BLaER1 treated with 17β-estradiol and CSF1 and Interleukin-3, amounts not matched to agents 10 nM and 100 nM (cell line): ENCODE measurements around the gene TTC17.

Source experiments
- H3K27ac ChIP-seq, 11 experiments: shearing (Covaris generic); formaldehyde crosslinking; 2 replicates each; pipeline ENCODE4 v1.8.1; 2022
- H3K27me3 ChIP-seq, 11 experiments: shearing (Covaris generic); formaldehyde crosslinking; 2 replicates each; pipeline ENCODE4 v1.8.1; 2022
- H3K36me3 ChIP-seq, 11 experiments: shearing (Covaris generic); formaldehyde crosslinking; 2 replicates each; pipeline ENCODE4 v1.8.1; 2022
- H3K4me1 ChIP-seq, 10 experiments: shearing (Covaris generic); formaldehyde crosslinking; 2 replicates each; pipeline ENCODE4 v1.8.1; 2022
- H3K4me2 ChIP-seq, 11 experiments: shearing (Covaris generic); formaldehyde crosslinking; 2 replicates each; pipeline ENCODE4 v1.8.1; 2022
- H3K4me3 ChIP-seq, 10 experiments: shearing (Covaris generic); formaldehyde crosslinking; 2 replicates each; pipeline ENCODE4 v1.8.1; 2022
- H3K9ac ChIP-seq, 11 experiments: shearing (Covaris generic); formaldehyde crosslinking; 2 replicates each; pipeline ENCODE4 v1.8.1; 2022
- H3K9me3 ChIP-seq, 11 experiments: shearing (Covaris generic); formaldehyde crosslinking; replicated peaks in 1 of 11; 2 replicates each; pipeline ENCODE4 v1.8.1; 2022
- H4K20me1 ChIP-seq, 11 experiments: shearing (Covaris generic); formaldehyde crosslinking; 2 replicates each; pipeline ENCODE4 v1.8.1; 2022
- Cebpa-rat ChIP-seq, 11 experiments: shearing (Covaris generic); IDR thresholded peaks; 2 replicates each; pipeline ENCODE4 v1.8.1; 2022

Gene TTC17

DNA sequence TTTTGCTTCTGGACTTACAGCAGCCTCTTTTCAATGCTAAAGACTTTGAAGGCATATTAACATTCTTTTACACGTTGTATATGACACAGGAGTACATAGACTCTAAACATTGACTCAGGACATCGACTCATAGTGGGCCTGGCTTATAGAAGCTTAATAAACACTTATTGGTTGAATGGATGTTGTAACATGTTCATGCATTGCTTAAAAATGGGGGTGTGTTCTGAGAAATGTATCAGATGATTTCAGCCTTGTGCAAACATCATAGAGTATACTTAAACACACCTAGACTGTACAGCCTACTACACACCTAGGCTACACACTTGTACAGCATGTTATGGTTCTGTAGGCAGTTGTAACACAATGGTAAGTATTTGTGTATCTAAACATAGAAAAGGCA lies 17.9 kb downstream of the TTC17 start:
- Histone ChIP-seq H4K20me1 (peaks cover 15 to 89% (median 62%) of the 10 kb centered on the region in 11 experiments; a peak in 21 of 22 replicates), H3K4me1 (no peaks in the 10 kb centered on the region), H3K27ac (no peak overlapping the region), H3K36me3 (peaks cover 39 to 94% (median 63%) of the 10 kb centered on the region in 11 experiments), H3K4me3 (no peak overlapping the region), H3K27me3 (no peaks in the 10 kb centered on the region), H3K9me3 (no peaks in the 10 kb centered on the region), H3K4me2 (no peak overlapping the region), H3K9ac (no peak overlapping the region)
- no peak for TF ChIP-seq Cebpa-rat (IDR thresholded peaks at IDR 0.05)

DNA sequence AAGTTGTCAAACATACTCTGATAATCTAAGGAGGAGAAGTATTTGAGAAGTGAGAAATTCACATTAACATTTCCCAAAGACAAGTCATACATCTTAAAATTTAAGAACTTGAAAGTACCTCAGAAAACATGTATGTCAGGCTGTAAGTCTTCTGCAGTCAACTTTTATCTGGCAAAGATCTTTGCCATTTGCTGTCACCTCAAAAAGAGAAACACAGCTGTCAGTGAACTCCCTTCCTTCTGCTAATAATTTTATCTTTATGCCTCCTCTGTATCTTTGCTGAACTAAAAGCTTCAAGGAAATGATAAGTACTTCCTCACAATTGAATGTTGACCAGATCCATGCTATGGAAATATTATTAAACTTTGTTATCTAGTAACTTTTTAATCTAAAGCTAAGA lies 18.7 kb downstream of the TTC17 start:
- H3K27ac ChIP-seq, result no peak overlapping the region
- peaks cover 12 to 83% (median 54%) of the 10 kb centered on the region in 11 experiments; a peak in 21 of 22 replicates for H4K20me1 ChIP-seq
- H3K9me3 ChIP-seq, result no peaks in the 10 kb centered on the region
- no peak overlapping the region for H3K9ac ChIP-seq
- H3K27me3 ChIP-seq, result no peaks in the 10 kb centered on the region
- peaks cover 0 to 7% (median 0%) of the 10 kb centered on the region in 10 experiments; a peak in 2 of 20 replicates for H3K4me1 ChIP-seq
- peaks cover 31 to 92% (median 61%) of the 10 kb centered on the region in 11 experiments for H3K36me3 ChIP-seq
- no peak overlapping the region for H3K4me3 ChIP-seq
- no peak overlapping the region for H3K4me2 ChIP-seq
- no peak for TF ChIP-seq Cebpa-rat (IDR thresholded peaks at IDR 0.05)

DNA sequence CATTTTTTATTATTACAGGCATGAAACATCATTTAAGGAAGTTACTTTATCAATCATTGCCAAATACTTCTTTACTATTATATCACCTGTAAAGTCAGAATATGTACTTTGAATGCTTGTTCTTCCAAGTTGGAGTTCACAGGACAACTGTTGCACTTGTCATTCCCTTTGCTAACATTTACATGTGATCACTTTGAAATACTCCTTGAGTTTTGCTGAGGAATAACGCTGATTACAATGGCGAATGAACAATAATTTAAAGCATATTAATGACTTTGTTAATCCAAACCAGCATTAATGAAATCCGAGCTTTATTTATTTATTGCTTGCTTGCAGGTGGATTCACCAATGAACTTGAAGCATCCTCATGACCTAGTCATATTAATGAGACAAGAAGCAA lies 20.2 kb downstream of the TTC17 start:
- Histone ChIP-seq H3K4me3 (no peak overlapping the region), H3K9me3 (no peaks in the 10 kb centered on the region), H3K9ac (no peak overlapping the region), H3K36me3 (peaks cover 23 to 92% (median 65%) of the 10 kb centered on the region in 11 experiments), H3K27me3 (no peaks in the 10 kb centered on the region), H3K4me2 (no peak overlapping the region), H3K27ac (no peak overlapping the region), H3K4me1 (peaks cover 0 to 16% (median 0%) of the 10 kb centered on the region in 10 experiments; a peak in 6 of 20 replicates), H4K20me1 (peaks cover 12 to 80% (median 47%) of the 10 kb centered on the region in 11 experiments; a peak in 21 of 22 replicates)
- no peak for TF ChIP-seq Cebpa-rat (IDR thresholded peaks at IDR 0.05)

DNA sequence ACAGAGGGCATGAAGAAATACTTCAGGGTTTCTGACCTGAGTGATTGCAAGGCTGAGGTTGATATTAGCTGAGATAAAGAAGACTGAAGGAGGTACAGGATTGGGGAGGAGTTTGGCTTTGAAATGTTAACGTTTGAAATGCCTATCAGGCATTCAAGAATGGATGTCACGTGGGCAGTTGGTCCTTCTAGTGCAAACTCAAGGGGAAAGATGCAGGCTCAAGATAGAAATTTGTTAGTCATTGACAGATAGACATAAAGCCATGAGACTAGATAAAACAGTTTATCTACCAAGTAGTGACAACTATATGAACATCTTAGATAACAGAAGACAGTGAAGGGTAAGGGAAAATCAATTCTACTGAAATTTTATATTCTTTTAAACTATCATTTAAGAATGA lies 23.1 kb downstream of the TTC17 start:
- Histone ChIP-seq H3K27me3 (no peaks in the 10 kb centered on the region), H3K4me2 (no peak overlapping the region), H3K4me1 (peaks cover 0 to 16% (median 0%) of the 10 kb centered on the region in 10 experiments; a peak in 6 of 20 replicates), H3K4me3 (no peak overlapping the region), H3K9ac (no peak overlapping the region), H3K9me3 (no peaks in the 10 kb centered on the region), H4K20me1 (peaks cover 11 to 60% (median 29%) of the 10 kb centered on the region in 11 experiments; a peak in 21 of 22 replicates), H3K36me3 (peaks cover 45 to 93% (median 73%) of the 10 kb centered on the region in 11 experiments), H3K27ac (no peak overlapping the region)
- TF ChIP-seq Cebpa-rat (IDR thresholded peaks at IDR 0.05), result no peak

DNA sequence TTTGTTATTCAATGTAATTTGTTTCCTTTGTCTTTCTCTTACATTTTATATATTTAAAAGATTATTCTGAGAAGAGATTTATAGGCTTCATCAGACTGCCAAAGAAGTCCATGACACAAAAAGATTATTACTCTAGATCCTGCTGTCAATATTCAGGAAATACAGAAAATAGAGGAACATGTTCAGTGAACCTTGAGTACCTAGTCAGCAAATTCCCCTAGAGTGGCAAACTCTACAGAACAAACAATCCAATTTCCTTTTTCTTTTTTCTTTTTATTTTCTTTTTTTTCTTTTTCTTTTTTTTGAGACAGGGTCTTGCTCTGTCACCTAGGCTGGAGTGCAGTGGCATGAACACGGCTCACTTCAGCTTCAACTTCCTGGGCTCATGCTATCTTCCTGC lies 23.9 kb downstream of the TTC17 start:
- TF ChIP-seq Cebpa-rat (IDR thresholded peaks at IDR 0.05), result no peak
- H3K36me3 ChIP-seq, result peaks cover 53 to 93% (median 77%) of the 10 kb centered on the region in 11 experiments

DNA sequence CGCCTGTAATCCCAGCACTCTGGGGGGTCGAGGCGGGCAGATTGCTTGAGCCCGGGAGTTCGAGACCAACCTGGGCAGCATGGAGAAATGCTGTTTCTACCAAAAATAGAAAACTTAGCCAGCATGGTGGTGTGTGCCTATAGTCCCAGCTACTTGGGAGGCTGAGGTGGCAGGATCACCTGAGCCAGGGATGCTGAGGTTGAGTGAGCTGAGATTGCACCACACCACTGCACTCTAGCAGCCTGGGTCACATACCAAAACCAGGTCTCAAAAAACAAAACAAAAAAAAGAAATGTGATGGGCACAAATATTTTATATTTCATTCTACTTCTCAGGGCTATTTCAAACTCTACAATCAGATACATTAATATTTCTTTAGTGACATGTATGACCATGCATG lies 25.7 kb downstream of the TTC17 start:
- Histone ChIP-seq H3K4me3 (no peak overlapping the region), H3K9ac (no peak overlapping the region), H3K4me1 (peaks cover 0 to 16% (median 0%) of the 10 kb centered on the region in 10 experiments; a peak in 6 of 20 replicates), H3K27ac (no peak overlapping the region), H3K9me3 (no peaks in the 10 kb centered on the region), H3K27me3 (no peaks in the 10 kb centered on the region), H3K4me2 (no peak overlapping the region), H4K20me1 (peaks cover 0 to 52% (median 4%) of the 10 kb centered on the region in 11 experiments; a peak in 6 of 22 replicates), H3K36me3 (peaks cover 57 to 89% (median 79%) of the 10 kb centered on the region in 11 experiments)
- TF ChIP-seq Cebpa-rat (IDR thresholded peaks at IDR 0.05), result no peak

More for the DNA sequence above, 23.9 kb downstream of the TTC17 start:
- Histone ChIP-seq H3K9me3 (no peaks in the 10 kb centered on the region), H3K4me2 (peak overlapping the region in 3 of 11 experiments; percentile 51 to 76 (median 52); a peak in 6 of 22 replicates), H3K4me1 (peaks cover 0 to 16% (median 0%) of the 10 kb centered on the region in 10 experiments; a peak in 6 of 20 replicates), H3K9ac (no peak overlapping the region), H3K4me3 (no peak overlapping the region), H3K27ac (peak overlapping the region in 1 of 11 experiments; percentile 12; a peak in 2 of 22 replicates), H3K27me3 (no peaks in the 10 kb centered on the region), H4K20me1 (peaks cover 7 to 60% (median 21%) of the 10 kb centered on the region in 11 experiments; a peak in 20 of 22 replicates)

DNA sequence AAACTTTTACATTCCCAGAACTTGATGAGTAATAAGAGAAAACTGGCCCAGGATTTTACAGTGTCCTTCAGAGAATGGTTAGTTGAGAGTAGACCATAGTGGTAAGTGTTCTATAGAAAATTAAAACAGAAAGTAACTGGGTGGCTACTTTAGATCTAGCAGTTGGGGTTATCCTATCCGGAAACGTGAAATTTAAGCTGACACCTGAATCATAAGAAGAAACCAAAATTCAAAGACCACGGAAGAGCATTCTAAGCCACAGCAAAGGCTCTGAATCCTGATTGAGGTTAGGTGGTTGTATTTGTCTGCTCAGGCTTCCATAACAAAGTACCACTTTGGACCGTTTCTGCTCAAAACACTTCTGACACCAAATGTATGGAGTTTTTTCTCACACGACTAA lies 34.0 kb downstream of the TTC17 start:
- Histone ChIP-seq H3K4me1 (no peaks in the 10 kb centered on the region), H4K20me1 (peaks cover 0 to 9% (median 0%) of the 10 kb centered on the region in 11 experiments; a peak in 3 of 22 replicates), H3K4me3 (no peak overlapping the region), H3K27me3 (no peaks in the 10 kb centered on the region), H3K9me3 (no peaks in the 10 kb centered on the region), H3K9ac (no peak overlapping the region), H3K4me2 (no peak overlapping the region), H3K36me3 (peaks cover 85 to 94% (median 88%) of the 10 kb centered on the region in 11 experiments), H3K27ac (no peak overlapping the region)
- no peak for TF ChIP-seq Cebpa-rat (IDR thresholded peaks at IDR 0.05)

DNA sequence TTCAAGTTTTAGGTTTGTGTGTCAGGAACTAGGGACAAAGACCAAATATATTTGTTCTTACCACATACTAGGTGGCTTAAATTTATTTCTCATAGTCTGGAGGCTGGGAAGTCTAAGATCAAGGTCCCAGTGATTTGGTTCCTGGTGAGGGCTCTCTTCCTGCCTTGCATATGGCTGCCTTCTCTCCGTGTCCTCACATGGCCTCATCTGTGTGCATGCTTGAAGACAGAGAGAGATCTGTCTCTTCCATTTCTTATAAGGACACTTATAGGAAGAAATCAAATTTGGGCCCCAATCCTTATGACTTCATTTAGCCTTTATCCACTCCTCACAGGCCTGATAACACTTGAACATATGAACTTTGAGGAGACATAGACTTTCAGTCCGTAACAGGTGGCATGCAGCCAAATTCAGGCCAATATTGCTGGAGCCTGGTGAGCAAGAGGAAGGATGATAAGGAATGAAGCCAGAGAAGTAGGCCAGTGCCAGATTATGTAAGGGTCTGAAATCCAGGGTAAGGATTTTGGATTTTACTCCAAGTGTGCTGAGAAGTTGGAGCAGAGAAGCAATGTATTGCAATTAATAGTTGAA lies 35.1 kb downstream of the TTC17 start:
- no peaks in the 10 kb centered on the region for H3K4me1 ChIP-seq
- no peak overlapping the region for H3K9ac ChIP-seq
- no peak for TF ChIP-seq Cebpa-rat (IDR thresholded peaks at IDR 0.05)
- H3K27ac ChIP-seq, result no peak overlapping the region
- H3K36me3 ChIP-seq, result peaks cover 89 to 99% (median 94%) of the 10 kb centered on the region in 11 experiments
- no peak overlapping the region for H3K4me3 ChIP-seq
- H3K27me3 ChIP-seq, result no peaks in the 10 kb centered on the region
- peaks cover 0 to 3% (median 0%) of the 10 kb centered on the region in 11 experiments; a peak in 2 of 22 replicates for H4K20me1 ChIP-seq
- no peaks in the 10 kb centered on the region for H3K9me3 ChIP-seq
- no peak overlapping the region for H3K4me2 ChIP-seq

DNA sequence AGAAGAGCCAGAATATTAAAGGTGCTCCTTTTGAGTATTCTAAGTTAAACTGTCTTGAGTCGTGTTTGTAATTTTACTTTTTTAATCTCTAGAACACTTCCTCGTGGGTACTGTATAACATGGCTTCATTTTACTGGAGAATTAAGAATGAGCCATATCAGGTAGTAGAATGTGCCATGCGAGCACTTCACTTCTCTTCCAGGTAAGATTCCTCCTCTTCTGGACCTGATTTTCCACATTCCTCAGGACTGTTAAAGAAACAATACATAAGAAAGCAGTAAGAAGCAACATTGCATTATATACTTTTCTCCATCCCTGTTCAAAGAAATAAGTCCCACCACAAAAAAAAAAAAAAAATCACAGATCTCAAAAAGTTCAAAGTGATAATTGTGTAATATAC lies 37.9 kb downstream of the TTC17 start:
- H3K4me3 ChIP-seq, result no peak overlapping the region
- no peak overlapping the region for H3K4me2 ChIP-seq
- no peak overlapping the region for H3K9ac ChIP-seq
- H4K20me1 ChIP-seq, result no peaks in the 10 kb centered on the region
- no peak for TF ChIP-seq Cebpa-rat (IDR thresholded peaks at IDR 0.05)
- no peaks in the 10 kb centered on the region for H3K9me3 ChIP-seq
- H3K27me3 ChIP-seq, result no peaks in the 10 kb centered on the region
- peaks cover 89 to 99% (median 95%) of the 10 kb centered on the region in 11 experiments for H3K36me3 ChIP-seq
- H3K4me1 ChIP-seq, result no peaks in the 10 kb centered on the region
- no peak overlapping the region for H3K27ac ChIP-seq
